VCaP (cell line): ENCODE measurements around the gene PDLIM5.

ENCODE experiments used
- H3K27ac ChIP-seq: fragments of 450-650 bp; 2 replicates; pipeline ENCODE4 v1.5.1; 2017
- CTCF ChIP-seq: fragments of 450-650 bp; conservative IDR thresholded peaks from 2 replicates; pipeline ENCODE4 v1.5.1; 2017; ENCODE audit warnings: mild to moderate bottlenecking, moderate library complexity

The PDLIM5 gene

GRCh38 chr4:94603170-94603747 is 151.5 kb downstream of the PDLIM5 start:
- no peak overlapping the region for H3K27ac ChIP-seq
- TF ChIP-seq CTCF = no peak

- TF ChIP-seq CTCF = no peak
- H3K27ac ChIP-seq = no peak overlapping the region
These were observed 153.6 kb downstream of the PDLIM5 start for GRCh38 chr4:94605241-94605805.

GRCh38 chr4:94610145-94610544 is 158.4 kb downstream of the PDLIM5 start:
- no peak overlapping the region for H3K27ac ChIP-seq
- TF ChIP-seq CTCF = no peak

GRCh38 chr4:94613248-94613647 is 161.5 kb downstream of the PDLIM5 start:
- TF ChIP-seq CTCF = no peak
- H3K27ac ChIP-seq = no peak overlapping the region

GRCh38 chr4:94615451-94615850 is 163.7 kb downstream of the PDLIM5 start:
- no peak overlapping the region for H3K27ac ChIP-seq
- TF ChIP-seq CTCF = no peak

- peak; percentile 91 for TF ChIP-seq CTCF
- peak overlapping the region; percentile 94 for H3K27ac ChIP-seq
These were observed 169.8 kb downstream of the PDLIM5 start for GRCh38 chr4:94621491-94622080.

GRCh38 chr4:94623126-94623911 is 171.6 kb downstream of the PDLIM5 start:
- H3K27ac ChIP-seq = peak overlapping the region; percentile 94
- TF ChIP-seq CTCF = no peak
